K562 (cell line): ENCODE data around the gene ATL1. TPM values are rescaled to one million over a fixed set of nuclear protein-coding genes. Genes with fewer than 3 reads are reported as not detected.
A peak's percentile ranks its signal among the peaks of the same experiment; 100 is the strongest.

Experiments
- ARNT ChIP-seq, 2 experiments: fragments of 450-650 bp; IDR thresholded peaks; 2 replicates each; pipeline ENCODE4 v1.6.1; 2016; ENCODE audit warnings: mild to moderate bottlenecking in 1 of 2
- CREB1 ChIP-seq, 2 experiments: sonication (generic) in 1 of 2; formaldehyde crosslinking in 1 of 2; IDR thresholded peaks; 2 replicates each; pipeline versions ENCODE4 v1.6.1 to v1.8.0; 2012 to 2022; ENCODE audit warnings: inconsistent platforms in 1 of 2, mild to moderate bottlenecking in 1 of 2, missing genetic modification reagents in 1 of 2, moderate library complexity in 1 of 2
- ESRRB ChIP-seq: fragments of 250-450 bp; sonication (Bioruptor Pico); IDR thresholded peaks from 2 replicates; pipeline ENCODE4 v1.5.0; 2020; ENCODE audit warnings: mild to moderate bottlenecking, moderate library complexity, borderline replicate concordance
- FOSL1 ChIP-seq: fragments of 200-800 bp; sonication (Bioruptor generic); conservative IDR thresholded peaks from 2 replicates; pipeline ENCODE4 v1.6.1; 2016; ENCODE audit warnings: missing genetic modification characterization, missing compliant biosample characterization
- HNRNPL ChIP-seq: fragments of 200-400 bp; formaldehyde crosslinking; IDR thresholded peaks from 2 replicates; pipeline ENCODE4 v1.6.1; 2017; ENCODE audit warnings: low read depth, mild to moderate bottlenecking, low read length
- HSF4 ChIP-seq: fragments of 250-450 bp; sonication (Bioruptor Pico); IDR thresholded peaks from 2 replicates; pipeline ENCODE4 v2.1.2; 2022; ENCODE audit warnings: mild to moderate bottlenecking, moderate library complexity, borderline replicate concordance
- MEF2D ChIP-seq: conservative IDR thresholded peaks from 2 replicates; pipeline ENCODE4 v1.6.1; 2016; ENCODE audit warnings: low read depth, missing genetic modification characterization, missing compliant biosample characterization
- MEIS2 ChIP-seq: fragments of 450-650 bp; IDR thresholded peaks from 2 replicates; pipeline ENCODE4 v1.6.1; 2014; ENCODE audit warnings: mild to moderate bottlenecking; ENCODE audit not compliant: partially characterized antibody
- MYC ChIP-seq, 2 experiments: fragments of 250-450 bp in 1 of 2; sonication (Bioruptor Pico) in 1 of 2; IDR thresholded peaks; 2 replicates each; pipeline versions ENCODE4 v1.5.1 to v1.6.1; 2012 to 2021; ENCODE audit warnings: low read depth in 2 of 2, borderline replicate concordance in 1 of 2, improper control_type of control experiment in 1 of 2, low read length in 1 of 2, mild to moderate bottlenecking in 1 of 2, moderate library complexity in 1 of 2
- PHTF2 ChIP-seq: fragments of 250-450 bp; sonication (Bioruptor Pico); IDR thresholded peaks from 2 replicates; pipeline ENCODE4 v1.5.0; 2021; ENCODE audit warnings: mild to moderate bottlenecking
- SIN3A ChIP-seq, 2 experiments: fragments of 150-350 bp in 1 of 2; IDR thresholded peaks; 2 replicates each; pipeline ENCODE4 v1.6.1; 2011 to 2016; ENCODE audit warnings: borderline replicate concordance in 2 of 2, low read depth in 2 of 2, low read length in 2 of 2, mild to moderate bottlenecking in 2 of 2, moderate library complexity in 2 of 2; ENCODE audit not compliant: control insufficient read depth in 1 of 2
- SMARCB1 ChIP-seq: IDR thresholded peaks from 2 replicates; pipeline ENCODE4 v1.6.1; 2011; ENCODE audit warnings: improper control_type of control experiment, low read depth; ENCODE audit not compliant: insufficient read length
- SOX6 ChIP-seq: fragments of 450-650 bp; IDR thresholded peaks from 2 replicates; pipeline ENCODE4 v1.6.1; 2014; ENCODE audit warnings: mild to moderate bottlenecking
- SREBF1 ChIP-seq: fragments of 150-350 bp; IDR thresholded peaks from 2 replicates; pipeline ENCODE4 v1.6.1; 2014; ENCODE audit warnings: antibody characterized with exemption, low read depth, low read length, borderline replicate concordance
- SUPT5H ChIP-seq: fragments of 450-650 bp; IDR thresholded peaks from 2 replicates; pipeline ENCODE4 v1.6.1; 2016
- ZBTB17 ChIP-seq: fragments of 450-650 bp; formaldehyde crosslinking; IDR thresholded peaks from 2 replicates; pipeline ENCODE4 v1.4.0; 2020; ENCODE audit warnings: mild to moderate bottlenecking
- ZNF274 ChIP-seq: IDR thresholded peaks from 2 replicates; pipeline ENCODE4 v1.6.1; 2011; ENCODE audit warnings: low read depth, mild to moderate bottlenecking, low read length, moderate library complexity, borderline replicate concordance
- ZNF561 ChIP-seq: fragments of 450-650 bp; formaldehyde crosslinking; conservative IDR thresholded peaks from 2 replicates; pipeline ENCODE4 v1.4.0; 2020; ENCODE audit warnings: mild to moderate bottlenecking, moderate library complexity
- polyA plus RNA-seq, 8 experiments: library from polyadenylated mRNA; depleted of rRNA in 4 of 8; stranded (reverse) in 5 of 8; unstranded in 3 of 8; fragments of >200 nt; fragmentation: Nextera tagmentation in 2 of 8; fragmentation: Illumina TruSeq in 1 of 8; extraction: Ambion mirVana in 2 of 8; extraction: Trizol in 1 of 8; gene quantifications; 2 replicates each; pipeline versions ENCODE4 v1.2.1 to v1.2.3, GENCODE V29; 2011 to 2014; ENCODE audit warnings: inconsistent platforms in 1 of 8, missing spikeins in 1 of 8
- total RNA-seq, 7 experiments: library from RNA; depleted of rRNA in 6 of 7; stranded (reverse); fragments of >200 nt in 6 of 7; fragmentation: Illumina TruSeq in 2 of 7; extraction: Trizol in 2 of 7; gene quantifications; 2 replicates each; pipeline versions ENCODE4 v1.2.1 to v1.2.3, GENCODE V29; 2011 to 2021; ENCODE audit warnings: low replicate concordance in 1 of 7
- TF ChIP-seq, protein P1 (sequence below), 3 experiments: IDR thresholded peaks in 2 of 3; conservative IDR thresholded peaks in 1 of 3; 2 replicates each; pipeline ENCODE4 v1.5.1; 2011 to 2012; ENCODE audit warnings: low read length in 3 of 3, mild to moderate bottlenecking in 3 of 3, control low read depth in 2 of 3, improper control_type of control experiment in 1 of 3, inconsistent platforms in 1 of 3, low read depth in 1 of 3, mixed read lengths in 1 of 3, moderate library complexity in 1 of 3; ENCODE audit not compliant: insufficient read depth in 2 of 3
- TF ChIP-seq, protein P2 (sequence below): sonication (generic); formaldehyde crosslinking; IDR thresholded peaks from 2 replicates; pipeline ENCODE4 v1.8.1; 2023; ENCODE audit warnings: mild to moderate bottlenecking, missing genetic modification reagents
- TF ChIP-seq, protein P3 (sequence below): fragments of 250-450 bp; sonication (Bioruptor Pico); IDR thresholded peaks from 2 replicates; pipeline ENCODE4 v1.4.0; 2020; ENCODE audit warnings: mild to moderate bottlenecking, moderate library complexity

Gene ATL1
- total and polyA plus RNA-seq, 9 of the 15 experiments (the other 6 are each of a cell fraction or from before 2014, with no cell fraction given), result 0.04 to 0.16 (median 0.07) TPM; not detected in 4

DNA sequence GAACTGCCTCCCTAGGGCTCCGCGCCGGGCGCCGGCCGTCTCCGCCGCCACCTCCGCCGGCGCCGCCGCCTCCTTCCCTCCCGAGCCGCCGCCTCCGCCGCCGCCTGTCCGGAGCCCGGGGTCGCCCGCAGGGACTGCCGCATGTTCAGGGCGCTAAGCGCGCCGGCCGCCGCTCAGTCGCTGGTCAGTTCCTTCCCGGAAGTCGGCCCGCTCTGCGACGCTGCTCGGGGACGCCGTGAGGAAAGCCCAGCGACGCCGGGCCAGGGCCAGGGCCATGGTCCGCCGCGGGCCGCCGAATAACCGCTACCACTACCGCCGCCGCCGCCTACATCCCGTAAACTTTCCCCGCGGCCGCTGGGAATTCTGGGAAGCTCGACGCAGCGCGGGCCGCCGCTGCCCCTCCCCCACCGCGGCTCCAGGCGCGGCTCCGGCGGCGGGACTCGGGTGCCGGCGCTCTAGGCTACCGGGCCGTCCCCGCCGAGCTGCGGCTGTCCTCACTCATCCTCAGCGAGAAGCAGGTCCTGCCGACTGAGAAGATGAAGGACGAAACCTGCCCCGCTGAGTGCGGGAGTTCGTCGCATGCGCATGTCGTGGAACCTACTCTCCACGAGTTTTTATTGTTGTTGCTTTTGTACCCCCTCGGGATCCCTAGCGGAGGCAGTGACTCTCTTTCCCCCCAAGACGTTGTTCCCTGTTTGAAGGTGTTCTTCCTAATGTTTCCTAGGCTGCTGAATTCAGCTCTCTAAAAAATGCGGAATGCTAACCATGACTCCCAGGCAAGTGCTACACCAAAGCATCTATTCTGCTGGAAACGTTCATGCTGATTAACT, 108.3 kb downstream of the ATL1 start, which contains the start of gene SAV1 (continued):
- TF ChIP-seq, protein P1, sequence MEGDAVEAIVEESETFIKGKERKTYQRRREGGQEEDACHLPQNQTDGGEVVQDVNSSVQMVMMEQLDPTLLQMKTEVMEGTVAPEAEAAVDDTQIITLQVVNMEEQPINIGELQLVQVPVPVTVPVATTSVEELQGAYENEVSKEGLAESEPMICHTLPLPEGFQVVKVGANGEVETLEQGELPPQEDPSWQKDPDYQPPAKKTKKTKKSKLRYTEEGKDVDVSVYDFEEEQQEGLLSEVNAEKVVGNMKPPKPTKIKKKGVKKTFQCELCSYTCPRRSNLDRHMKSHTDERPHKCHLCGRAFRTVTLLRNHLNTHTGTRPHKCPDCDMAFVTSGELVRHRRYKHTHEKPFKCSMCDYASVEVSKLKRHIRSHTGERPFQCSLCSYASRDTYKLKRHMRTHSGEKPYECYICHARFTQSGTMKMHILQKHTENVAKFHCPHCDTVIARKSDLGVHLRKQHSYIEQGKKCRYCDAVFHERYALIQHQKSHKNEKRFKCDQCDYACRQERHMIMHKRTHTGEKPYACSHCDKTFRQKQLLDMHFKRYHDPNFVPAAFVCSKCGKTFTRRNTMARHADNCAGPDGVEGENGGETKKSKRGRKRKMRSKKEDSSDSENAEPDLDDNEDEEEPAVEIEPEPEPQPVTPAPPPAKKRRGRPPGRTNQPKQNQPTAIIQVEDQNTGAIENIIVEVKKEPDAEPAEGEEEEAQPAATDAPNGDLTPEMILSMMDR (IDR thresholded peaks at IDR 0.05 in 2 of 3, conservative IDR thresholded peaks at IDR 0.05 in 1 of 3; ENCODE audit: insufficient read depth in 2 of 3, low read depth in 1 of 3, low read length in 3 of 3), result no peak
- TF ChIP-seq FOSL1 (tag), result peak; percentile 37; the same call in 1 of the 2 replicates
- TF ChIP-seq ZNF274, result no peak
- no peak for TF ChIP-seq ESRRB (CRISPR knock-in tag)
- TF ChIP-seq PHTF2 (CRISPR knock-in tag), result no peak
- no peak; the same call in 1 of the 2 replicates for TF ChIP-seq CREB1 (IDR thresholded peaks at IDR 0.05)
- TF ChIP-seq CREB1 (CRISPR knock-in tag; IDR thresholded peaks at IDR 0.05), result peak; percentile 27; the same call in 1 of the 2 replicates
- TF ChIP-seq ZNF561 (CRISPR knock-in tag), result no peak
- no peak for TF ChIP-seq SMARCB1
- TF ChIP-seq HSF4 (CRISPR knock-in tag), result no peak
- TF ChIP-seq SREBF1, result no peak
- no peak; a peak in 1 of 4 replicates for TF ChIP-seq ARNT (IDR thresholded peaks at IDR 0.05)
- peak in 1 of 2 experiments; percentile 52; a peak in 1 of 4 replicates for TF ChIP-seq SIN3A (IDR thresholded peaks at IDR 0.05; ENCODE audit: borderline replicate concordance in 2 of 2, control insufficient read depth in 1 of 2, low read depth in 2 of 2, low read length in 2 of 2)
- TF ChIP-seq, protein P2, sequence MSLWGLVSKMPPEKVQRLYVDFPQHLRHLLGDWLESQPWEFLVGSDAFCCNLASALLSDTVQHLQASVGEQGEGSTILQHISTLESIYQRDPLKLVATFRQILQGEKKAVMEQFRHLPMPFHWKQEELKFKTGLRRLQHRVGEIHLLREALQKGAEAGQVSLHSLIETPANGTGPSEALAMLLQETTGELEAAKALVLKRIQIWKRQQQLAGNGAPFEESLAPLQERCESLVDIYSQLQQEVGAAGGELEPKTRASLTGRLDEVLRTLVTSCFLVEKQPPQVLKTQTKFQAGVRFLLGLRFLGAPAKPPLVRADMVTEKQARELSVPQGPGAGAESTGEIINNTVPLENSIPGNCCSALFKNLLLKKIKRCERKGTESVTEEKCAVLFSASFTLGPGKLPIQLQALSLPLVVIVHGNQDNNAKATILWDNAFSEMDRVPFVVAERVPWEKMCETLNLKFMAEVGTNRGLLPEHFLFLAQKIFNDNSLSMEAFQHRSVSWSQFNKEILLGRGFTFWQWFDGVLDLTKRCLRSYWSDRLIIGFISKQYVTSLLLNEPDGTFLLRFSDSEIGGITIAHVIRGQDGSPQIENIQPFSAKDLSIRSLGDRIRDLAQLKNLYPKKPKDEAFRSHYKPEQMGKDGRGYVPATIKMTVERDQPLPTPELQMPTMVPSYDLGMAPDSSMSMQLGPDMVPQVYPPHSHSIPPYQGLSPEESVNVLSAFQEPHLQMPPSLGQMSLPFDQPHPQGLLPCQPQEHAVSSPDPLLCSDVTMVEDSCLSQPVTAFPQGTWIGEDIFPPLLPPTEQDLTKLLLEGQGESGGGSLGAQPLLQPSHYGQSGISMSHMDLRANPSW (CRISPR knock-in tag), result no peak
- peak; percentile 52; the same call in 1 of the 2 replicates for TF ChIP-seq HNRNPL
- TF ChIP-seq ZBTB17 (CRISPR knock-in tag), result no peak
- TF ChIP-seq, protein P3, sequence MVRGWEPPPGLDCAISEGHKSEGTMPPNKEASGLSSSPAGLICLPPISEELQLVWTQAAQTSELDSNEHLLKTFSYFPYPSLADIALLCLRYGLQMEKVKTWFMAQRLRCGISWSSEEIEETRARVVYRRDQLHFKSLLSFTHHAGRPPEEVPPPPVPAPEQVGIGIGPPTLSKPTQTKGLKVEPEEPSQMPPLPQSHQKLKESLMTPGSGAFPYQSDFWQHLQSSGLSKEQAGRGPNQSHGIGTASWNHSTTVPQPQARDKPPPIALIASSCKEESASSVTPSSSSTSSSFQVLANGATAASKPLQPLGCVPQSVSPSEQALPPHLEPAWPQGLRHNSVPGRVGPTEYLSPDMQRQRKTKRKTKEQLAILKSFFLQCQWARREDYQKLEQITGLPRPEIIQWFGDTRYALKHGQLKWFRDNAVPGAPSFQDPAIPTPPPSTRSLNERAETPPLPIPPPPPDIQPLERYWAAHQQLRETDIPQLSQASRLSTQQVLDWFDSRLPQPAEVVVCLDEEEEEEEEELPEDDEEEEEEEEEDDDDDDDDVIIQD, result no peak
- TF ChIP-seq SOX6, result 0 out of 2 replicates have a peak, but pooled peaks have one; percentile 49
- TF ChIP-seq MEIS2, result no peak
- no peak for TF ChIP-seq MEF2D (tag)
- TF ChIP-seq SUPT5H, result peak; percentile 92
- TF ChIP-seq MYC (IDR thresholded peaks at IDR 0.05; ENCODE audit: low read depth, low read length), result peak; percentile 20; the same call in 1 of the 2 replicates
- no peak for TF ChIP-seq MYC (CRISPR knock-in tag; IDR thresholded peaks at IDR 0.05; ENCODE audit: borderline replicate concordance, low read depth)
